ENCODE measurements around the gene PAPOLB.

Gene PAPOLB

GRCh38 chr7:4866528-4867496, 5.0 kb upstream of the PAPOLB start:
- H3K27ac ChIP-seq, result no peak overlapping the region
- TF ChIP-seq CTCF (conservative IDR thresholded peaks at IDR 0.05), result no peak
- no peak for TF ChIP-seq ZFX (IDR thresholded peaks at IDR 0.05)

- no peak overlapping the region for H3K27ac ChIP-seq
- TF ChIP-seq ZFX (IDR thresholded peaks at IDR 0.05) (no peak), CTCF (conservative IDR thresholded peaks at IDR 0.05) (no peak)
These were observed 326 bp upstream of the PAPOLB start for GRCh38 chr7:4862156-4862555.

- TF ChIP-seq ZFX (IDR thresholded peaks at IDR 0.05), result no peak
- no peak overlapping the region for H3K27ac ChIP-seq
These were observed 603 bp downstream of the PAPOLB start for GRCh38 chr7:4861227-4861626.

- no peak overlapping the region for H3K27ac ChIP-seq
- TF ChIP-seq CTCF (conservative IDR thresholded peaks at IDR 0.05), result no peak
- TF ChIP-seq ZFX (IDR thresholded peaks at IDR 0.05), result no peak
These were observed 4.6 kb downstream of the PAPOLB start for GRCh38 chr7:4857189-4857588.

- no peak for TF ChIP-seq ZFX (IDR thresholded peaks at IDR 0.05)
- no peak for TF ChIP-seq CTCF (conservative IDR thresholded peaks at IDR 0.05)
- H3K27ac ChIP-seq, result no peak overlapping the region
These were observed 5.3 kb downstream of the PAPOLB start for GRCh38 chr7:4856336-4857057.

- H3K27ac ChIP-seq, result no peak overlapping the region
- TF ChIP-seq CTCF (conservative IDR thresholded peaks at IDR 0.05) (no peak), ZFX (IDR thresholded peaks at IDR 0.05) (no peak)
These were observed 6.9 kb downstream of the PAPOLB start for GRCh38 chr7:4854916-4855315.

- H3K27ac ChIP-seq, result no peak overlapping the region
- TF ChIP-seq CTCF (conservative IDR thresholded peaks at IDR 0.05) (no peak), ZFX (IDR thresholded peaks at IDR 0.05) (no peak)
These were observed 10.1 kb downstream of the PAPOLB start for GRCh38 chr7:4851459-4852422.

All from C4-2B (cell line).